BLaER1 treated with 17β-estradiol and CSF1 and Interleukin-3, amounts not matched to agents 10 nM and 100 nM (cell line): ENCODE results near the gene DLX5.
A peak's percentile ranks its signal among the peaks of the same experiment; 100 is the strongest.

ENCODE experiments used
- H3K27ac ChIP-seq, 11 experiments: shearing (Covaris generic); formaldehyde crosslinking; 2 replicates each; pipeline ENCODE4 v1.8.1; 2022
- H3K27me3 ChIP-seq, 11 experiments: shearing (Covaris generic); formaldehyde crosslinking; 2 replicates each; pipeline ENCODE4 v1.8.1; 2022
- H3K36me3 ChIP-seq, 11 experiments: shearing (Covaris generic); formaldehyde crosslinking; 2 replicates each; pipeline ENCODE4 v1.8.1; 2022
- H3K4me1 ChIP-seq, 10 experiments: shearing (Covaris generic); formaldehyde crosslinking; 2 replicates each; pipeline ENCODE4 v1.8.1; 2022
- H3K4me2 ChIP-seq, 11 experiments: shearing (Covaris generic); formaldehyde crosslinking; 2 replicates each; pipeline ENCODE4 v1.8.1; 2022
- H3K4me3 ChIP-seq, 10 experiments: shearing (Covaris generic); formaldehyde crosslinking; 2 replicates each; pipeline ENCODE4 v1.8.1; 2022
- H3K9ac ChIP-seq, 11 experiments: shearing (Covaris generic); formaldehyde crosslinking; 2 replicates each; pipeline ENCODE4 v1.8.1; 2022
- H3K9me3 ChIP-seq, 11 experiments: shearing (Covaris generic); formaldehyde crosslinking; replicated peaks in 1 of 11; 2 replicates each; pipeline ENCODE4 v1.8.1; 2022
- H4K20me1 ChIP-seq, 11 experiments: shearing (Covaris generic); formaldehyde crosslinking; 2 replicates each; pipeline ENCODE4 v1.8.1; 2022
- Cebpa-rat ChIP-seq, 11 experiments: shearing (Covaris generic); IDR thresholded peaks; 2 replicates each; pipeline ENCODE4 v1.8.1; 2022

Gene DLX5

DNA sequence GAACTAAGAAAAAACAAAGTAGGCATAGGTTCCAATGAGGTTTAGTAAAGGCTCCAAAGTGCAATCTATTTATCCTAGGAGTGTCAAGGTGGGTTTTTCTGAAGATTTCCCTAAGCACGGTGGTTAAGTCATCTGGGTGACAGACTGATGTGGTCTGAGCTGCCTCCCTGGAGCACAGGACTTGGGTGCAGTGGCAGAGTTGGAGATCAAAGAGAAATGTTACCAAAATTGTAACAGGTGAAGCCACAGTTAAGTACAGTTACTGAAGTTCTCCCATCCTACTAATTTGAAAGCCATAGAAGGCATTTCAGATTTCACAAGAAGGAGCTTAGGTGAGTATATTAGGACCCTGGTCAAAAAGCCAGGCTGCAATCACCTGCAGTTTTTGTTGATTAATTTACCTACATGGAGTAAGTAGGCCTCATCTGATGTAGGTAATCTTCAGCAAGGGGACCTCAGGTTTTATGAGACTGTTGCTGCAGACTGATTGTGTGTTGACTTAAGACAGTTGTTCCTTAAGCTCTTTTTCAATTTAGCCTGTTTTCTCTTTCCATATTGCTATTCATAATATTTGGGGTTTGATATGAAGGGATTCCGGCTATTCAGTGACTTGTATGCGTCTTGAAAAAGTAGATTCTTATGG, 16.2 kb downstream of the DLX5 start:
- Histone ChIP-seq H3K4me3 (no peak overlapping the region), H3K9me3 (peaks cover 42 to 62% (median 52%) of the 10 kb centered on the region in 11 experiments), H3K4me2 (no peak overlapping the region), H3K9ac (no peak overlapping the region), H3K27me3 (peaks cover 90 to 100% (median 100%) of the 10 kb centered on the region in 11 experiments), H3K4me1 (peaks cover 0 to 6% (median 0%) of the 10 kb centered on the region in 10 experiments; a peak in 6 of 20 replicates), H3K36me3 (no peaks in the 10 kb centered on the region), H4K20me1 (peaks cover 0 to 4% (median 0%) of the 10 kb centered on the region in 11 experiments; a peak in 3 of 22 replicates), H3K27ac (no peak overlapping the region)
- no peak for TF ChIP-seq Cebpa-rat (IDR thresholded peaks at IDR 0.05)

DNA sequence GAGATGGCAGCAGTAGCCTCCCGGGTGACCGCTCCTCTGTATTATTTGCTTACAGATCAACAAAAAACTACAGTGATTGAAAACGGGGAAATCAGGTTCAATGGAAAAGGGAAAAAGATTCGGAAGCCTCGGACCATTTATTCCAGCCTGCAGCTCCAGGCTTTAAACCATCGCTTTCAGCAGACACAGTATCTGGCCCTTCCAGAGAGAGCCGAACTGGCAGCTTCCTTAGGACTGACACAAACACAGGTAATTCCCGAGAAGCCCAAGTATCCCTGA, 17.1 kb downstream of the DLX5 start:
- Histone ChIP-seq H3K4me3 (no peak overlapping the region), H3K4me1 (peaks cover 0 to 6% (median 0%) of the 10 kb centered on the region in 10 experiments; a peak in 6 of 20 replicates), H3K9me3 (peaks cover 43 to 69% (median 52%) of the 10 kb centered on the region in 11 experiments), H3K27me3 (peaks cover 82 to 97% (median 92%) of the 10 kb centered on the region in 11 experiments), H3K9ac (no peak overlapping the region), H3K27ac (no peak overlapping the region), H3K4me2 (no peak overlapping the region), H4K20me1 (peaks cover 0 to 4% (median 0%) of the 10 kb centered on the region in 11 experiments; a peak in 3 of 22 replicates), H3K36me3 (no peaks in the 10 kb centered on the region)
- no peak for TF ChIP-seq Cebpa-rat (IDR thresholded peaks at IDR 0.05)

DNA sequence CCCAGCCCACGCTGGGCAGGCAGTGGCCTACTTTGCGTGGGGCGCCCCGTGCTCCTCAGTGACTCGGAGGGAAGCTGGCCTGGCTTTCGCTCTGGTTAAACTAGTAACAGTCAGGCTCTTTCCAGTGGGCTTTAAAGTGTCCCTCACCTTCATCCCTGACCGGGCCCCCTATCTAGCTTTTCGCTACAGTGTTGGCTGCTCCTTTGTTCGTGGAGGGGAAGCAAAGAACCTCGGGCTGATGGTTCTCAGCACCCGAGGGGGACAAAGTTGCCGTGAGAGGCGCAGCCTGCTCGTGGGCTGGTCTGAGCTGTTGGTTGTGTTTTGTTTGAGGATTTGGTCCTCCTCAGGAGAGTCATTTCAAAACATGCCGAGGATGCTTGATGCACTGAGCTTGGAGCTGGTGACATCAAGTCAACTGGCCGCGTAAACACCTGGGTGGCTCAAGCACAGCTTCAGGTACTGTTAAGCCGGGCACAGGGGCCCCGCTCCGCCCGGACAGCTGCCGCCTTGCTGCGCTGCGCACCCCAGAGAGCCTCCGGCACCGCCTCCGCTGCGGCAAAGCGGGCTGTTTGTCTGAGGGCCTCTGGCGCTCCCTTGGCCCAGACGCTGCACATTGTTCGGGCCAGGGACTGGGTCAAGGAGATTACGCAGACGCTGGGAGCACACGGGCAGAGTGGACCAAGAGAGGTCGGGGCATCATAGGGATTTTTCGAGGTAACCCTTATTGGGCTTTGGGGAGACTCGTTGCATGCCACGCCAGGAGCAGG, 17.6 kb downstream of the DLX5 start:
- Histone ChIP-seq H3K27me3 (peaks cover 76 to 94% (median 87%) of the 10 kb centered on the region in 11 experiments), H3K4me2 (no peak overlapping the region), H3K4me3 (peak overlapping the region in 1 of 10 experiments; percentile 35; a peak in 1 of 20 replicates), H3K9me3 (peaks cover 43 to 70% (median 53%) of the 10 kb centered on the region in 11 experiments), H3K36me3 (no peaks in the 10 kb centered on the region), H3K27ac (no peak overlapping the region), H3K9ac (no peak overlapping the region), H3K4me1 (peaks cover 0 to 6% (median 0%) of the 10 kb centered on the region in 10 experiments; a peak in 6 of 20 replicates), H4K20me1 (peaks cover 0 to 4% (median 0%) of the 10 kb centered on the region in 11 experiments; a peak in 3 of 22 replicates)
- no peak for TF ChIP-seq Cebpa-rat (IDR thresholded peaks at IDR 0.05)

DNA sequence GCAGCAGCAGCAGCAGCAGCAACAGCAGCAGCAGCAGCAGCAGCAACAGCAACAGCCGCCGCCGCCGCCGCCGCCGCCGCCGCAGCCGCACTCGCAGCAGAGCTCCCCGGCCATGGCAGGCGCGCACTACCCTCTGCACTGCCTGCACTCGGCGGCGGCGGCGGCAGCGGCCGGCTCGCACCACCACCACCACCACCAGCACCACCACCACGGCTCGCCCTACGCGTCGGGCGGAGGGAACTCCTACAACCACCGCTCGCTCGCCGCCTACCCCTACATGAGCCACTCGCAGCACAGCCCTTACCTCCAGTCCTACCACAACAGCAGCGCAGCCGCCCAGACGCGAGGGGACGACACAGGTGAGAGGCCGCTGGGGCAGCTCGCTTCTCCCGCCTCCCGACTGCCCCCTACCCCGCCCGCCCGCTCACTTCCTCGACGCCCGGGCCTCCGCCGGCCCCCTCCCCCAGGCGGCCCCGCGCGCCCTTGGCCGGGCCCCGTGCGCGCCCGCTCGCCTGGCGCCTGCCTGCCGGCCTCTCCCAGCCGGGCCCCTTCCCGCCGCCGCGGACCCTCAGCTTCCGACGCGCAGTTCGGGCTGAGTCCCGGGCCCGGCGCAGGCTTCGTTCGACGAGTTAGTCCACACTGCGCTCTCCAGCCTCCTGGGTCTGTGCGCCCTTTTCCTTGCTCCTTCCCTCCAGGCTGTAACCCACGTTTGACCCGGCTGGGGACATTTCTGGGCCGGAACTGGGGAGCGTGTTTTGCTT, 18.4 kb downstream of the DLX5 start:
- H3K27ac ChIP-seq = no peak overlapping the region
- H3K4me2 ChIP-seq = no peak overlapping the region
- H3K27me3 ChIP-seq = peaks cover 69 to 86% (median 79%) of the 10 kb centered on the region in 11 experiments
- H3K4me1 ChIP-seq = peaks cover 0 to 6% (median 0%) of the 10 kb centered on the region in 10 experiments; a peak in 6 of 20 replicates
- peaks cover 43 to 69% (median 52%) of the 10 kb centered on the region in 11 experiments for H3K9me3 ChIP-seq
- no peak overlapping the region for H3K4me3 ChIP-seq
- H3K9ac ChIP-seq = no peak overlapping the region
- no peak for TF ChIP-seq Cebpa-rat (IDR thresholded peaks at IDR 0.05)
- no peaks in the 10 kb centered on the region for H3K36me3 ChIP-seq
- H4K20me1 ChIP-seq = peaks cover 0 to 4% (median 0%) of the 10 kb centered on the region in 11 experiments; a peak in 3 of 22 replicates

DNA sequence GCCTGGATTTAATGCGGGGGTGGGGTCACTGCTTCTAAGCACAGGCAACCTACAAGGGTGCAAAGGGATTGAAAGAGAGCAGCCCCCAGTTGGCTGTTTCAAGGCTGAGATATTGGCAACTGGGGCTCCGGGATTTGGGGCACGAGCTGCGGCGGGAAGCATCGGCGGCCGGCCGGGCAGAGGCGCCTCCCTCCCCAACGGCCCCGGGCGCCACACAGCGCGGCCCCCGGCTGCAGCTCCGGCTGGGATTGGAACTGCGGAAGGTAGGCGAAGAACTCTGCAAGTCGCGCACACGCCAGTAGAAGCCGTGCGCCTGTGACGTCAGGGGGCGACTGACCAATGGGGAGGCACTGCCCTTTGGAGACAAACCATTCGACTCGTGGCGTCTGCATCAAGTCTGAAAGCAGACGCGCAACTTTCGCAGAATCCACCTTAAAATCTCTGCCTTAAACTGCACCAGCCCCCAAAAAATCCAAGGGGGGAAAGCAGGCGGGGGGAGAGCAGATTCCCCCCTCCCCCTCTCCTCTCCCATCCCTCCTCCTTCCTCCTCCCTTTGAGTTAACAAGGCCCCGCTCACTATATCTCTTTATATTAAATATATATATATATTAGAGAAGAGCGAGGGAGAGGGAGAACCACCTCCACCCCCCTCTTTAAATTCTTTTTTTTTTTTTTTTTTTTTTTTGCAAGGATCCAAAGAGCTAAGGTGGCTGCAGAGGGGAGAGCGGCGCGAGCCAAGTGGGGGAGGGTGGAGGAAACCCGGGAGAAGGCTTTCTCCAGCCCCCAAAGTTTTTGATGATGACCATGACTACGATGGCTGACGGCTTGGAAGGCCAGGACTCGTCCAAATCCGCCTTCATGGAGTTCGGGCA, 19.2 kb downstream of the DLX5 start, which contains the start of gene DLX6:
Gene DLX6, plus strand, starts transcription at position 371 of the 872 bp plus-strand sequence. Its CDS starts 425 bp downstream, at position 796.
- Histone ChIP-seq H3K27me3 (peaks cover 65 to 83% (median 77%) of the 10 kb centered on the region in 11 experiments), H3K4me1 (peaks cover 0 to 6% (median 0%) of the 10 kb centered on the region in 10 experiments; a peak in 6 of 20 replicates), H3K36me3 (no peaks in the 10 kb centered on the region), H3K4me3 (no peak within 1 kb of the TSS), H3K9ac (no peak within 1 kb of the TSS), H4K20me1 (peaks cover 0 to 4% (median 0%) of the 10 kb centered on the region in 11 experiments; a peak in 3 of 22 replicates), H3K9me3 (peaks cover 43 to 69% (median 52%) of the 10 kb centered on the region in 11 experiments), H3K4me2 (no peak within 1 kb of the TSS), H3K27ac (no peak within 1 kb of the TSS)
- TF ChIP-seq Cebpa-rat (IDR thresholded peaks at IDR 0.05) = no peak

DNA sequence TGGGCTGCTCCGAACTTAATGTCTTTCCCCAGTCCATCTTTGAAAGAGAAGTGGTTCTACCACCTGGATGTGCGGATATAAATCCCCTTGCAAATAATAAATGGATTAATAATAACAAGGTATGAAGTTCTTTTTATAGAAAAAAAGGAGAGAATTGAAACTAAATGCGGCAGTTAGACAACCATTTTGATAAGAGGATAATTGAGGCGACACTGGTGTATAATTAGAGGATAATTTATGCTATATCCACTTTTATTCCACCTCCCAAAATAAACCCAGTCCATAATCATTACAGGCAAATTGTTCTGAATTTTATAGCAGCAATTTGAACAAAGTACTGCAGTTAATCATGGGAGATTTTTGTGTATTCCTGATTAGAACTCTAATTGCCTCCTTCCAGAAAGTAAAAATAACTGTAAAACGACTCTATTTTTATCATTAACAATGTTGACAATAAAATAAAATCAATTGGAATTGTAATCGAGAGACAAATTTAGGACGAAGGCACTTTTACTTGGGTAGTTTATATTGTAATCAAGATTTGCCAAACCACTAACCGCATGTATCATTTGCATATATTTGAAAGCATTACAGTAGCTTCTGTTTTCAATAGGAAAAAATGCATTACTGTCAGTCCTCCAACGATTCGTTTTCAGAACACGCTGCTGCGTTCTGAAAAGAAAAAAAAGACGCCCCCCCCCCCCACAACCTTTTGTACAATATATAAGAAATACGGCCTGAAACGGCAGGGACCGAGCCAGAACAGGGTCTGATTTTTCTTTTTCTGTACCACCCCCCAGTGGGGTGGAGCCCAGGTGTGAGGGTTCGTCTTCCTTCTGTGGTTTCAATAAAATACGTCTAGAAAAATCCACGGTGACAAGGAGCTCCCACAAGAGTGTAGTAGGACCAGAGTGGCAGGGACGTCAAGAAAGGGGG, 20.1 kb downstream of the DLX5 start:
- TF ChIP-seq Cebpa-rat (IDR thresholded peaks at IDR 0.05) = no peak
- no peaks in the 10 kb centered on the region for H3K36me3 ChIP-seq
- H3K27ac ChIP-seq = no peak overlapping the region
- no peak overlapping the region for H3K4me2 ChIP-seq
- peaks cover 0 to 1% (median 0%) of the 10 kb centered on the region in 10 experiments; a peak in 2 of 20 replicates for H3K4me1 ChIP-seq
- no peaks in the 10 kb centered on the region; a peak in 1 of 22 replicates for H4K20me1 ChIP-seq
- H3K4me3 ChIP-seq = no peak overlapping the region
- H3K9ac ChIP-seq = no peak overlapping the region
- H3K27me3 ChIP-seq = peaks cover 62 to 83% (median 75%) of the 10 kb centered on the region in 11 experiments
- H3K9me3 ChIP-seq = peaks cover 43 to 69% (median 52%) of the 10 kb centered on the region in 11 experiments
